Mammary epithelial cell (primary cell): ENCODE data around the gene GRIN2A.

Experiments
- EZH2 ChIP-seq: IDR thresholded peaks from 2 replicates; pipeline ENCODE4 v1.6.1; 2012; ENCODE audit warnings: low read length, inconsistent platforms, borderline replicate concordance
- TF ChIP-seq, protein P1 (sequence below), 2 donors: IDR thresholded peaks in 1 of 2; conservative IDR thresholded peaks in 1 of 2; 2 replicates each; pipeline ENCODE4 v1.5.1; 2011 to 2012; ENCODE audit warnings: inconsistent platforms in 2 of 2, low read length in 2 of 2, mild to moderate bottlenecking in 2 of 2, control low read depth in 1 of 2, low read depth in 1 of 2; ENCODE audit not compliant: insufficient read depth in 1 of 2; ENCODE audit errors: extremely low read depth in 1 of 2

DNA sequence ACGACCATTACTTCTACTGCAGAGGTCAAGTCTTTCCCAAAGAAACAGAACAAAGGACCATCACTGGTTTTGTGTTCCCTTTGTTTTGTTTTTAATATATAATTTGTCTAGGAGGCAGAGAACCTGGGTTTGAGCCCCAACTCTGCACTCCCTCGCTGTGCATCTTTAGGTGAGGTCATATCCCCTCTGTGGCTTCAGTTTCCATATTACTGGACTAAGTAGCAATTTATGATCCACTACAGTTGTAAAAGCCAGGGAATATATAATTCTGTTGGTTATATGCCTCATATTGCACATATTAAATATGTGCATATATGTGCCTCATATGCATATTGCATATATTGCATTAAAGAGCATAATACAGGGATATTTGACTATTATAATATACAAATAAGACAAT lies 392.0 kb downstream of the GRIN2A start:
- TF ChIP-seq, protein P1, sequence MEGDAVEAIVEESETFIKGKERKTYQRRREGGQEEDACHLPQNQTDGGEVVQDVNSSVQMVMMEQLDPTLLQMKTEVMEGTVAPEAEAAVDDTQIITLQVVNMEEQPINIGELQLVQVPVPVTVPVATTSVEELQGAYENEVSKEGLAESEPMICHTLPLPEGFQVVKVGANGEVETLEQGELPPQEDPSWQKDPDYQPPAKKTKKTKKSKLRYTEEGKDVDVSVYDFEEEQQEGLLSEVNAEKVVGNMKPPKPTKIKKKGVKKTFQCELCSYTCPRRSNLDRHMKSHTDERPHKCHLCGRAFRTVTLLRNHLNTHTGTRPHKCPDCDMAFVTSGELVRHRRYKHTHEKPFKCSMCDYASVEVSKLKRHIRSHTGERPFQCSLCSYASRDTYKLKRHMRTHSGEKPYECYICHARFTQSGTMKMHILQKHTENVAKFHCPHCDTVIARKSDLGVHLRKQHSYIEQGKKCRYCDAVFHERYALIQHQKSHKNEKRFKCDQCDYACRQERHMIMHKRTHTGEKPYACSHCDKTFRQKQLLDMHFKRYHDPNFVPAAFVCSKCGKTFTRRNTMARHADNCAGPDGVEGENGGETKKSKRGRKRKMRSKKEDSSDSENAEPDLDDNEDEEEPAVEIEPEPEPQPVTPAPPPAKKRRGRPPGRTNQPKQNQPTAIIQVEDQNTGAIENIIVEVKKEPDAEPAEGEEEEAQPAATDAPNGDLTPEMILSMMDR (conservative IDR thresholded peaks at IDR 0.05 in 1 of 2, IDR thresholded peaks at IDR 0.05 in 1 of 2; ENCODE audit: extremely low read depth in 1 of 2, insufficient read depth in 1 of 2, low read depth in 1 of 2, low read length in 2 of 2) = no peak
- no peak for TF ChIP-seq EZH2
